GM18873 (cell line): Measurements from ENCODE around the gene SUGCT.

Source experiments
- ATAC-seq: cut with Tn5 transposase; IDR thresholded peaks from one replicate; pipeline ENCODE4 v1.9.1; 2021; ENCODE audit warnings: mild to moderate bottlenecking, moderate library complexity, moderate number of reproducible peaks; ENCODE audit not compliant: unreplicated experiment, low FRiP score

SUGCT gene

DNA sequence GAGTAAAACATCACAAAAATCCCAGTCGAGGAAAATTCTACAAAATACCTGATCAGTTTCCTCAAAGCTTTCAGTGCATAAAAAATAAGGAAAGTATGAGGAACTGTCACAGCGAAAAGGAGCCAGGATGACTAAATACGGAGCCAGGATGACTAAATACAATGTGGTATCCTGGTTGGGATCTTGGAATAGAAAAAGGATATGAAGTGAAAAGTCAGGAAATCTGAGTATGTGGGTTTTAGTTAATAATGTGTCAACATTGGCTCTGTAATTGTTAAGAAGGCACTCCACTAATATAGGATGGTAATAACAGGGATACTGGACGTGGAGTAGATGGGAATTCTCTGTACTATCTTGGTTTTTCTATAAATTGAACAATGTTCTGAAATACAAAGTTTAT is 175.5 kb downstream of the SUGCT start:
- no peak for ATAC-seq

DNA sequence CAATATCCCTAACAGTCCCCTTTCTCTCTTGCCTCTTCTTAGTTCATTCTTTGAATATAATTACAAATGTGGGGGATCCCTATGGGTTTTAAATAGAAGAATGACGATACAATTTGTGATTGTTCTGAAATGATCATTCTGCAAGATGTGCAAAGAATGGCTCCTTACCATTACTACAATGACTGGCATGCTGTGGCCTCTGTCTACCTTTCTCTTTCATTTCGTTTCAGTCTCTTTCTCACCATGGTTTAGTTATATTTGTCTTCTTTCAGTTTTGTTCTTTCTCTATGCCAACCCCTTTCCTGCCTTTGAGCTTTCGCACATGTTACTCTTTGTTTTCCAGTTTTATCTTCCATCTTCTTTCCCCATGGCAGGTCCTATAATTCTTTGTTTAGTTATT is 176.5 kb downstream of the SUGCT start:
- ATAC-seq, result peak; percentile 100

DNA sequence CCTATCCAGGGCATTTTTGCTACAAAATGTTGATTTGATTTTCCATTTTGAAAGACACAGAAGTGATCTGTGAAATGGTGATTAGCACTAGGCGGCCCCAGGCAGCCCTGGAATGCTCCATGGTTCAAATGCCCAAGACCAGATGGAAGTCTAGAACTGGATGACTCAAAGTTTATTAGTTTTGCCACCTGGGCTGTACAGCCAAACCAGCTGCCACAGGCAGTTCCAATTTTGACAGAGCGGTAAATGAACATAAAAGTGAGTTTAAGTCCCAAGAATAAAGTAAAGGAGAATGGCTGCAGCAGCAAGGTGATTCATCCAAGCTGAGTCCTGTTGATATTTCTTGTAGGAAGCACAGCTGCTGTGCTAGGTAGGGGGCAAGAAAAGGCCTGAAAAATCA is 180.5 kb downstream of the SUGCT start:
- ATAC-seq, result no peak

DNA sequence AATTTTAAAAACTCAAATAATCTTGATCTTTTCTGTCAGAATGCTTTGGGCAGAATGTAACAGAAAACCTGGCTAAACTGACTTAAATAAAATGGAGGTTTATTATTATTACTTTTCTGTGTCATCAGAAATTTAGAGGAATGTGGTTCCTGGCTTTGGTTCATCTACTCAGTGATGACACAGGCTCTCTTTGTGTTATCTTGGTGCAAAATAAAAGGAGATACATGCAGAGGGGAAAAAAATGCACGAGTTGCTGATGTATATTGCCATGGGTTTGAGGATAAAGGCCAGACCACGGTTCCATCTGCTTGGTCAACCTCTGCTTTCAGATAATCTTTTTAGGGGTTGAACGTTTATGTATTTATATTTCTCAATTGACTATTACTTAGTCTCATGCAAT is 181.4 kb downstream of the SUGCT start:
- ATAC-seq, result no peak

DNA sequence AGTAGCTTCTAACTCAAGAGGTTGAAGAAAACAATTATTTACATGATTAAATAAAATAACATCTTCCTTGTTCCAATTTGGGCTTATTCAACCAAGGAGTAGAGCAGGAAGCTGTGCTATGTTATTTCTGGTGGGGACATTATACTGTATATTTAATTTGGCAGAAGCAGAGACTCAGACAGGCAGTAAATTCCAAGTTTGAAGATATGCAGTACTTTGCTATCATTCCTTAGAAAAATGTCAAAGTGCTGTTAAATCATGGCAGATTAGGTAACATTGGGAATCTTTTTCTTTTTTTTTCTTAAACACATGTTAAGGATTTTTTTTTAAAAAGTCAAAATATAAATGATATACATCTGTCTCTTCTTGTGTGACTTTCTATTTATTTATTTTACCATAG is 190.1 kb downstream of the SUGCT start:
- no peak for ATAC-seq

DNA sequence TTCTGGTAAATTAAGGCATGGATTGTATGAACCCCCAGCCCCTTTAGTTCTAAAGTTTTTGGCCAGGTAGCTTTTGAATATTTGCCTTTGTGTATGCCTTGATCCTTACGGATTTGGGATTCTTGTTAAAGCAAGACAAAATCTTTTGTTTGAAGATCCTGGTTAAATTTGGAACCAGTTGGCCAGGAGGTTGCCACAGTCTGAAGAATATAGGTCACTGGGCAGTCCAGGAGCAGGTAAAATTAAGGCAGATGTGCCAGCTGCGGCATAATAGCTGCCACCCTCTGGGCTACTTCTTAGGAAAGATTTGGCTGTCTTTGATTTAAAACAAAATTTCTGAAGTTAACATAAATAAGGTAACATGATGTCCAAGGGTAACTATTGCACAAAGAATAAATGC is 192.3 kb downstream of the SUGCT start:
- ATAC-seq, result no peak

DNA sequence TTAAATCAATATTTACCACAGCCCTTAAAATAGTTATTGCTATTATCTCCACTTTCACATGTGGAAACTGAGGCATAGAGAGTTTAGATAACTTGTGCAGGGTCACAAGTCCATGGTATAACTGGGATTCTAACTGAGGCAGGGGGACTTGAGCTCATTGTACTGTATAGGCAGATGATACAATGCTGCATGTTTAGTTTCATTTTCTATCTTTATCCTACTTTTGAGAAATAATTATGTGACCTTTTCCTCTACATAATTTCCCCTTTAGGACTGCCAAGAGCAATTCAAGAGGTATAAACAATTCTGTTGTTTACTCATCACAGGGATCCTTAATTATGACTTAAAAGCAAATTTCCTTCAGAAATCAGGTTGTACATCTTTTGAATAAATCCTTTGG is 193.1 kb downstream of the SUGCT start:
- no peak for ATAC-seq

DNA sequence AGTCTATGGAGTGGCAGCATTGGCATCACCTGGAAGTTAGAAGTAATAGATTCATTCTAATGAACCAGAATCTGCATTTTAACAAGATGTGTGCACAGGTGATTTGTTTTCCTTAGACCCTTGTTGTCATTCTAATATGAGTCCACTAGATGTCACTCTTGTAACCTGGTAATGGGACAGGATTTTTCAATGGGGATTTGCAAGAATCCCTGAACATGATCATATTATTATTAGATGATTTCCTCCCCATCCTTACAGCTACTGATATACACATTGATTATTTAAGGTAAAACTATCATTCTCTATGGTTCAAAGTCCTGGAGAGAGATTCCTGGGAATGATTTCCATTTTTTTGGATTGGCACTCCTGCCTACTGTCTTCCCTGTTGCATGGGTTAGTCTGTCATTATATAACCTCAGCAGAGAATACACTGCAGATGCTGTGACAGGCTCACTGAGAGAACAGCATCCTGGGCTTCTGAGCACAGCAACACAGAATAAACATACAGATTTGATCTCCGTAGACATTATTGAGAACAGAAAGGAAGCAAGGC is 194.9 kb downstream of the SUGCT start:
- peak; percentile 49 for ATAC-seq

DNA sequence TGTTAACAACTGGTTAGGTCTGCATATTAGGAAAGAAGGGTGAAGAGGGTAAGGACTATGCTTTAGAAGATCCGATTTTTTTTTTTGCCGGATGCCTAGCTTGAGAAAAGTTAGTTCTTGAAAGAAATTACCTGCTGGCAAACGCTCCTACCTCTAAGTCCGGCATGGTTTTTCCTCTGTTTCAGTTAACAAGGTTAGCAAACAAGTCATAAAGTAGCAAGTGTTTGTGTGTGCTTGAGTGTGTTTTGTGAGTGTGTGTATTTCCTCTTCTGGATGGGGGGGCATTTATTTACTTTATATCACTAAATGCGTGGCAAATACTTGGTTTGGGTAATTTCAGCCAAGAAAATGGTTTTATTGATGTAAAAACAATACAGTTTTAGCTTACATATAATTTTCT is 195.6 kb downstream of the SUGCT start:
- ATAC-seq, result no peak

DNA sequence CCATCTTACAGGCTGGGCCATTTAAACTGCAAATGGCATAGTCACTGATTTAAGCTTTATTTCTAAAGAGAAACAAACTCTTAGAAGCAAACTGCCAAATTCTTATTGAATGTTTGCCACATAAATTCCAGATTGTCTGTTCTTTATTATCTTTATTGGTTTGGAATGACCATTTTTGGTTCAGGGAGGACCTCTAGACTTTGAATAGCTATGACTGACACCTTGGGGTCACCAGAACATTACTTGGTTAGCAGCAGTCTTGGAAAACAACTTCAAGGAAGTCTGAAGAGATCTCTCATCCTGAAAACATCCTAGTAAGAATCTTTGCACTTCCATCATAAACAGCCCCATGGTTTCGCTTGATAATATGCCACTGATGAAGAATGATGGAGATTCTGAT is 197.1 kb downstream of the SUGCT start:
- ATAC-seq, result no peak

DNA sequence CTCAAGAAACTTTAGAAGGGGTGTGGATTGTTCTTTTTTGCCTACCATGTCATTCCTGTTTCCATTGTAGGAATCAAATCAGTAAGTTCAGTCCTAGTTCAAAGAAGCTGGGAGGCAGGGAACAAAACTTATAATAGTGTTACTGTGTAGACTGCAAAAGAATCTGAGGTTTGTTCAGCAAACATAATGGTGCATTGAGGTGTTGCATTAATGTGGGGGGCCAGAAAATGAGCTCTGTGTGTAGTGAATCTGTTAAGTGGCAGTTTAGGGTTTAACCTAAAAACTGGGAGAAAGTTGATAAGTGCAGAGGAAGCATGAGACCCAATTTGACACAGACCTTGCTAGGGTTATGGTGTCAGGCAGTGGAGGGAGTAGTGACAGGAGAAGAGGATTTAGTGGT is 197.7 kb downstream of the SUGCT start:
- ATAC-seq, result no peak

DNA sequence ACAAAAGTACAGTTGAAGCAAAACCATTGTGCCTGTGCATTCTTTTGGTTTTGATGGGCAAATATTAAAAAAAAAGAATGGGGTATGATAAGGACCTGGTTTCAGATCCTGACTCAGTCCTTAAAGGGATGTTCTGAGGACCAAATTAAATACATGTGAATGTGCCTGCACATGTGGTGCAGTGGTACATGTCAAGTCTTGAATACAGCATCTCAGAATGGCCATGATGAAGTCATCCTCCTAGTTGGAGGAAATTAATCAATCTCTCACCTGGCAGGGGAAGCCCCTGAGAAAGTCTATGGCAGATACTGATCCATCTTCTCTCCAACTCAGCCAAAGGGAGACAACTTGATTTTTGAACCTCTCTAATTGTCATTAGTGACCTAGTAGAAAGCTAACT is 207.0 kb downstream of the SUGCT start:
- no peak for ATAC-seq

DNA sequence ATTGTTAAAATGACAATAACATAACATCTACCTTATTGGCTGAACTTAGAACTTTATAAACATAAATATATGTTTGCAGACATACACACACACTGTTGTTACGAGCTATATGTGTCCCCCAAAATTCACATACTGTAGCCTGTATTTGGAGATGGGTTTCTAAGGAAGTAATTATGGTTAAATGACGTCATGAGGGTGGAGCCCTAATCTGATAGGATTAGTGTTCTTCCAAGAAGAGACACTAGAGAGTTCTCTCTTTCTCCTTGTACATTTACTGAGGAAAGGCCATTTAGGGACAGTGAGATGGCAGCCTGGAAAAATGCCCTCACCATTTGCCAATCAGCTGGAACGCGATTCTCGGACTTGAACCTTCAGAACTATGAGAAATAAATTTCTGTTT is 211.7 kb downstream of the SUGCT start:
- no peak for ATAC-seq

DNA sequence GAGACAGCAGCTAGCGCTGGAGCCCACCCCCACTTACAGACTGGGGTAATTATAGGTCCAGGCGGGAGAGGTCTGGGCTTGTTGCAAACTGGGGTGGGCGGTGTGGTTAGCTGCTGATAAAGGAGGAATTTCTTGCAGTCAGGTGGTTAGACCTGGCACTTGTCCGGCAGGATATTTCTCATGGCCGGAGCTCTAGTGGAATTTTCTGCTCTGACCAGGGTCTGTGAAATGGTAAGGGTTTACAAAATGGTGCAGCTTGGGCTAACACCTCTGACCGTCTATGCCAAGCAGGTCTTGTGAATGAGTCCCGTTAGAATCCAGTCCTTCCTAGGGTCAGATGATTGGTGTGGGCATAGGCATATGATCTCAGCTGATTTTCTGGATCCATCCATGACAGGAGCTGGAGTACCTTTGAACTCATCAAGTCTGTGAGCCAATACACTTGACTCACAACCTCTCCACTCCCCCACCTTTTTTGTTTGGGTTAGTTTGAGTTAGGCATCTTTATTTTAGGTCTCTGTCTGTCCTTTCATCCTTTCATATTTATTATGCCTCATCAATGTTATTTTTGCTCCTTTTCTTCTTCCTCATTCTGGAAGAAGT is 213.4 kb downstream of the SUGCT start:
- no peak for ATAC-seq

DNA sequence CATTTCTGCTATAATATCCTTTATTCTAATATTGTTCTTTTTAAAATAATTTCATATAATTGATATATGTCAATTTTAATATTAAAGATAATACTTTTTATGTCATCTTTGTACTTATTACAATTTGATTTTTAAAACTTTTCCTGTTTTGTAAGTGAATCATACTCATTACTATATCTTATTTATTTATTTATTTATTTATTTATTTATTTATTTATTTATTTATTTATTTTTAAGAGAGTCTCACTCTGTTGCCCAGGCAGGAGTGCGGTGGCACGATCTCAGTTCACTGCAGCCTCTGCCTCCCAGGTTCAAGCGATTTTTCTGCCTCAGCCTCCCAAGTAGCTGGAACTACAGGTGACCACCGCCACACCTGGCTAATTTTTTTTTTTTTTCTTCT is 215.3 kb downstream of the SUGCT start:
- ATAC-seq, result no peak

DNA sequence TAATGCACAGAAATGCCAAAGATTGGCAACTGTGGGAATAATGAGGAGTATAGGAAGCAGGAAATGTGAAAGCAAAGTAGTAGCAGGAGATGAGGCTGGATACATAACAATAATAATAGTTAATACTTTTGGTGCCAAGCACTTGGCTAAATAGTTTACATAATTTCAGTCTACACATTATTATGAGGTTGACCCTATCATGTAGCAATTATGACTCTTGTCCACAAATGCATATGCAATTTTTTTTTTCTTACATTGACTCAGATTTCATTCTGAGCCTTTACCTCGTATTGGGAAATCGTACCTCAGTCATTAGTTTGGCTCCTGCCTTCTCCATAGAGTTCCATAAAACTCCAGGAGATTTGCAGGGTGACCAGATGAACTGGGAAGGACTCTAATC is 219.9 kb downstream of the SUGCT start:
- ATAC-seq, result no peak

DNA sequence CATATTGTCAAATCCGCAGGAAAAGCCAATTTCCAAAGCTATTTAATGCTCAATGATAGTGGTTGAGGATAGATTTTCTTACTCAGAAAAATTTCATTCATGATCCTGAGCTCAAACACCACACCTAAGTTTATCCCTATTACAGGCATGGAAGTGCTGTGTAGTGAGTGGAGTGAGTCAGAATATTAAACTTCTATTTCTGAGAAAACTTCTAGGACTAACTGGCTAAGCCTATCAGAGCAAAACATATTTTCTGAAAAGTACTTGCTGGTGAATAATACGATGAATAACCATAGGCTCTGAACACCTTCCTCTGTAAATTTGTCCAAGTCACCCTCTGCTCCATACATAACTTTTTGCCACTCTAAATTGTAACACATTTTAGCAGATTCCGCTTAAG is 221.5 kb downstream of the SUGCT start:
- ATAC-seq, result no peak

DNA sequence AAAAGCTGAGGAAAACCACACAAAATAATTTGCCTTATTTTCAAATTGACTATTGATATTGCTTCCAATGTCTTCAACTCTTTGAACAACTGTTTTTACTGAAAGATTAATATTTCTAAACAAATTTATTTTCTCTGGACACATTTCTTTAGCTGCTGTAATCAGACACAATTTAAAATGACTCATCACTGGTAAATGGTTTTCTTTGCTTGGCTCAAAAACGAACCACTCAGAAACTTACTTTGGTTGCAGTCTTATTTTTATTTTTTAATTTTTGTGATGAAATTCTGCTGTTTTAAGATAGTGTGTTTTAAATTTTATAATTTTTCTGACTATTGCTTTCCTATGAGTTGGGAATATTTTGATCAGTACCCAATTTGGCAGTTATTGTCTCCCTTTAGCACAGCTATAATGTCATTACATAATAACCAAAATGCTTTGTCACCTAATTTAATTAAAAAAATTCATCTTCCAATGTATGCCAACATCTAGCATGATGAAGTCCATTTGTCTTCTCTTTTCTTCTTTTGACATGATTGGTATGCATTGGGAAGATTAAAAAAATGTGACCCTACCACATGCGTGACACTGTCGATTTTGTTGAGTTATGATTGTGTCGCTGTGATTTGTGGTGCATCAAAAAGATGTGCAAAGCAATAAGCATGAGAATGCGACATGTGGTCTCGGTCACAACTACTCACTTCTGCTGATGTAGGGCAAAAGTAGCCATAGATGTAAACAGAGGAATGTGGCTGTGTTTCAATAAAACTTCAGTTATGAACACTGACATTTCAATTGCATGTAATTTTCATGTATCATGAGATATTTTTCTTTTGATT is 222.3 kb downstream of the SUGCT start:
- ATAC-seq, result no peak

DNA sequence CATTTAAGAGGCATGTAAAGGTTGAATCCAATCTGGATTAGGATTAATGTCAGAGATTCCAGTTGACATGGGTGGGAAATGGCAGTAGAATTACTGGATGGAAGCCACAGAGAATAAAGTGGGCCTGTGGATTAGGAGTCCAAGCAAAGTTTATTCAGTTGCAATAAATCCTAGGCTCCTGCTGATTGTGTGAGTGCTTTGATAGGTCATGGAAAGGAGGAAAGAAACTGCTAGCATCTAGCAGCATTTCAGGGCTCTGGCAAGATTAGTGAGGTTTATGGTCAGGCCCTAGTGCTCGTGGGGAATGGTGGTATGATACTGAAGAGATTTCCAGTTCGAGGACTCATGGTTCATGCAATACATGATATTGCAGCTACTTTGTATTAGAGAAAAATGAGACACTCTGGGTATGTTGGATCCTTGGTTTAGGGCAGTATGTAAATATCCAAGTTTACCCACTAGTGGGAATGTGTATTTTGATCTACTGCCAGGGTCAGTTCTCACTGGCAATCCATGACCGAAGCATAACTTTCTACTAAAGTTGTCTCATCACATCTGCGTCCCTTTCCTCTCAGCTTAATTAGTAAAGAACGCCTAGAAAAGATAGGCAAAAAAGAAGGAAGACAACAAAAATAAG is 235.0 kb downstream of the SUGCT start:
- no peak for ATAC-seq

DNA sequence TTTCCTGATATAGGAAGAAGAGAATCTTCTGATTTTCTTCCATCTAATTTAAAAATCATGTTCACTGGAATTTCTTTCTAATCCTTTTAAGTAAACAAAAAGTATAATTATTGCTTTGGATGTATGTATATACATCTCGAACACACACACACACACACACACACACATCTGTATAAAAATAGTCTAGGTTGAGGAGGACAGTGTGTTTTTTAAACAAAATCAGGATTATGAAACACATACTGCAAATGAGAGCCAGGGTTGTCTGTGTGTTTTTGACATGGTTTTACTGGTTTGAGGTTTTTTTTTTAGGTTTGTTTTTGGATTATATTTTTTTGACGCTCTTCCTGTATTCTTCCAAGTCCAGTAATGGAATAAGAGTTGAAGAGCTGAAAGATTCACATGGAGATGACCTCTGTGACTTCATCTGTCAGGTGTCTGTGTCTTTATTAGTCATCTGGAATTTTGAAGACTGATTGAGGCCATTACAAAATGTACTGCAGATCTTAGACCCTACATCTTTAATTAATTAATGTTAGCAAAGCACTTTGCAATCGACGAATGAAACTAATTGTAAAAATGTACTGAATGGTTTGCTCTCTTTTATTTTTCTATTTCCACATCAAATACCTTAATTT is 237.1 kb downstream of the SUGCT start:
- no peak for ATAC-seq

DNA sequence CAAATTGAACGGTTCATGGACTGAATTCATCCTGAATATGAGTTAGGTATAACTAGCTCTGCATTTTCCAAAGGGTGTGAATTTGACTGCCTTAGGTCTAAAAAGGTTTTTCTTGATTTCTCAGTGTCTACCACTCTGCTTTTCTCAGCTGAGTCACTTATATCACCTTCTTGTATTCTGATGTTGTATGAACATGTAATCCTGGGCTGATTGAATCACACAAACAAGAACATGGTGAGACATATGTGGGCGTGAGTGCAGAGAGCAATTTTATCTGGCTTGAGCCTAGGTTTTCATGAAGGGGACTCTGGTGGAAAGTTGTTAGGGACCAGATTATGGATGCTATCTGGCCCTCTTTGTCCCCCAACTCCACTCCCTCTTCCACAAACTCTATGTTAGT is 239.8 kb downstream of the SUGCT start:
- no peak for ATAC-seq
